HuH-7.5 (cell line): ENCODE measurements around the gene BBS1.

Experiments
- DNase-seq: peaks from one replicate; pipeline ENCODE4 v3.0.0; 2011; ENCODE audit warnings: low spot score

The BBS1 gene

DNA sequence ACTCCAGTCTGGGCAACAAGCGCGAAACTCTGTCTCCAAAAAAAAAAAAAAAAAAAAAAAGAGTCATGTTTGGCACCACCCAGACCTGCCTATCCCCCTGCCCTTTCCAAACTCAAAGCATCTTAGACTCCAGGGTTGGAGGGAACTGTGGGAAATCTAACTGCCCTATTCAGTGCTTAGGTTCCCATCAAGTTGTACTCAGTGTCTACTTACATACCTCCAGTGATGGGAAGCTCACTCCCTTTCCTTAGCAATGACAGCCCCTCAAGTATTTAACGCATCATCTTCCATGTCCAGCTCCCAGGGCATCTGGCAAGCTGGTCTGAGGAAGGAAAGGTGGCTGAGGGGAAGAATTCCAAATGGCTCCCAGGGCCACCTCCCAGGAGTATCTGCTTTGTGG is 39.3 kb downstream of the BBS1 start:
- no peak for DNase-seq

DNA sequence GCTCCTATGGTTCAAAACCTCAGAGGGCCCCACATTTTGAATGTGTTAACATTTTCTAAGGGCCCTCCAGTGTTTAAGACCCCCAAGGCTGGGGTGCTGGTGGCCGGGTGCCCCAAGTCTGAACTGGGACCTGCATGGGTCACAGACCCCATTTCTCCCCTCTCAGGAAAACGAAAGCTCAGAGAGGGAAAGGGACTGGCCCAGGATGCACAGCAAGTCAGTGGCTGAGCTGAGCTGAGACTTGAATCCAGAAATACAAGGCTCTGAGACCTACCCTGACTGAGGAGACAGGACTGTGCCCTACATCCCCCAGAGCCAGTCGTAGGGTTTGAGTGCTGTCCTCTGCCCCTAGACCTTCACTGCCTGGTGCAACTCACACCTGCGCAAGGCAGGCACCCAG is 40.5 kb downstream of the BBS1 start:
- peak; percentile 46 for DNase-seq

DNA sequence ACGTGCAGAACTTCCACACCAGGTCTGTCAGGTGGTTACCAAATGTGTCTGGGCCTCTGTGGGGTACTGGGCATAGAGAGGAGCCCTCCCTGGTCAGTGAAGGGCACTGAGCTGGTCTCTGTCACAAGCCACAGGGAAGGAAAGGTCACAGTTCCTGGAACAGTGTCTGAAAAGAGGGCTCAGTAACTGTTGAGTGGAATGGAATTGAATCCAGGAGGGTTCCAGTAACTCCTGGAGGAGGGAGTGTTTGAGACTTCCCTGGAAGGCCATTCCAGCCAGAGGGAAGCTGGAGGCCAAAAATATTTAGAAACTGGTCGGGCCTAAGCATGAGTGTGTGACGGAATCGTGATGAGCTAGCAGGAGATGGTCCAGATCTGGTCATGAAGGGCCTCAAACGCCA is 44.2 kb downstream of the BBS1 start:
- peak; percentile 64 for DNase-seq

DNA sequence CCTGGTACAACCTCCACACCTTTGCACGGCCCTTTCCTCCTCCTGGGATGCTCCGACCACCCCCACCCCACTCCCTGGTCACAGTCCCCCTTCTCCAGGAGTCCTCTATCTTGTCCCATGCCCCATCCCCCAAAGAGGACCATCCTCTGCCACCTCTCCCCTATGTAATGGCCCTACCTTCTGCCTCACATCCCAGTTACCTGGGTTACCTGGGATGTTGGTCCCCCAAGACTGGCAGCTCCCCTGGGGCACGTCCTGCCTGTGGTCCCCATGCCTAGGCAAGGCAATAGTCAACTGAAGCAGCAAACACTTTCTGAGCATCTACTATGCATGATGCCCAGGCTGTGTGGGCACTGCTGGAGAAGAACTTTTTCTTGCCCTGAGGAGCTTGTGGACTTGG is 45.0 kb downstream of the BBS1 start:
- peak; percentile 58 for DNase-seq

DNA sequence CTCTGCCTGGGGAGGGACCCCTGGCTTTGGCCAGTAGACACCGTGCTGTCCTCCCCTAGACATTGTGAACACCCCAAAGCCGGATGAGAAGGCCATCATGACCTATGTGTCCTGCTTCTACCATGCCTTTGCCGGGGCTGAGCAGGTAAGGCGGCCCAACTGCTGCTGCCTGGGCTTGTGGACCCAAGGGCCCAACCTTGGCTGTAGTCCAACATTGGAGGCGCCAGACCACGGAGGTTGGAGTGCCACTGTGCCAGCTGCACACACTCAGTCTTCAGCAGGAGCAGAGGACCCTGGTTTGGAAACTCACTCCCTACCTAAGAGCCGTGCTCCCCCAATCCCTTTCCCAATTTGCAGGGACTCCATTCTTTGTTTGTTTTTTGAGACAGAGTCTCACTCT is 45.7 kb downstream of the BBS1 start:
- no peak for DNase-seq

DNA sequence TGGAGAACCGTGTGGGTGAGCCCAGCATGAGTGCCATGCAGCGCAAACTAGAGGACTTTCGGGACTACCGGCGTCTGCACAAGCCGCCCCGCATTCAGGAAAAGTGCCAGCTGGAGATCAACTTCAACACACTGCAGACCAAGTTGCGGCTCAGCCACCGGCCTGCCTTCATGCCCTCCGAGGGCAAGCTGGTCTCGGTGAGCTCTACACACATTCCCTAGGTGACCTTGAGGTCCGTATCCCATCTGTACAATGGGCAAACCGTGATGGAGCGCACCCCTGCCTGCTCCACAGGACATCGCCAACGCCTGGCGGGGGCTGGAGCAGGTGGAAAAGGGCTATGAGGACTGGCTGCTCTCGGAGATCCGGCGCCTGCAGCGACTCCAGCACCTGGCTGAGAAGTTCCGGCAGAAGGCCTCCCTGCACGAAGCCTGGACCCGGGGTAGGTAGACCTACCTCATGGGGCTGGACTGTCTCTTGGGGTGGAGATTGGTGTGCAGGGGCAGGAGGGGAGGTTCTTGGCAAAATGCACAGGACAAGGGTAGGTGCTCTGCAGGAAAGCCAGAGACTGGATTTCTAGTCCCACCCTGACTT is 47.4 kb downstream of the BBS1 start:
- DNase-seq = peak; percentile 63

DNA sequence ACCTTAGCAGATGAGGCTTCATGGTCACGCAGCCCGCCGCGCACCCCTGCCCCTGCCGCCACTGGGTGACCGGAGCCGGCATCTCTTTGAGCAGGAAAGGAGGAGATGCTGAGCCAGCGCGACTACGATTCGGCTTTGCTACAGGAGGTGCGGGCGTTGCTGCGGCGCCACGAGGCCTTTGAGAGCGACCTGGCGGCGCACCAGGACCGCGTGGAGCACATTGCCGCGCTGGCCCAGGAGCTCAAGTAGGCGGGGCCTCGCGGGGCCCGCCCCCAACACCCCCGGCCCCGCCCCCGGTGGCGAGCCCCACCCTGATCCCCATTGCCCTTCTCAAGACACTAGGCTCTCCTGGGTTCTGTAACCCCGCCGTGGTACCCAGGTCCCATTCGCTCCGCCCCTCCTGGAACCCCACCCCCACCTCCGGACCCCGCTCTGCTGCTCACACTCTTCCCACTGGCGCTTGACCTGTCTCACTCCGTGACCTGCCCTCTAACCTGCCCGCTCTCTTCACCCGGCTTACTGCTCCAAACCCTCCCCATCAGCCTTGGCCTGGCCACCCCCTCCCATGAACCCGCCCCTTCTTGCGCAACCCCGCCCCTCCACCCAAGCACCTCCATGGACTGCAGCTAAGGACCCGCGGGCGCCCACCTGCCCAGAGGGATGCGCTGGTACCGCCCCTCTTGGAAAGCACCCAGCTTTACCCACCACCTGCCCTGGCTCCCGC is 48.9 kb downstream of the BBS1 start:
- DNase-seq = peak; percentile 73

DNA sequence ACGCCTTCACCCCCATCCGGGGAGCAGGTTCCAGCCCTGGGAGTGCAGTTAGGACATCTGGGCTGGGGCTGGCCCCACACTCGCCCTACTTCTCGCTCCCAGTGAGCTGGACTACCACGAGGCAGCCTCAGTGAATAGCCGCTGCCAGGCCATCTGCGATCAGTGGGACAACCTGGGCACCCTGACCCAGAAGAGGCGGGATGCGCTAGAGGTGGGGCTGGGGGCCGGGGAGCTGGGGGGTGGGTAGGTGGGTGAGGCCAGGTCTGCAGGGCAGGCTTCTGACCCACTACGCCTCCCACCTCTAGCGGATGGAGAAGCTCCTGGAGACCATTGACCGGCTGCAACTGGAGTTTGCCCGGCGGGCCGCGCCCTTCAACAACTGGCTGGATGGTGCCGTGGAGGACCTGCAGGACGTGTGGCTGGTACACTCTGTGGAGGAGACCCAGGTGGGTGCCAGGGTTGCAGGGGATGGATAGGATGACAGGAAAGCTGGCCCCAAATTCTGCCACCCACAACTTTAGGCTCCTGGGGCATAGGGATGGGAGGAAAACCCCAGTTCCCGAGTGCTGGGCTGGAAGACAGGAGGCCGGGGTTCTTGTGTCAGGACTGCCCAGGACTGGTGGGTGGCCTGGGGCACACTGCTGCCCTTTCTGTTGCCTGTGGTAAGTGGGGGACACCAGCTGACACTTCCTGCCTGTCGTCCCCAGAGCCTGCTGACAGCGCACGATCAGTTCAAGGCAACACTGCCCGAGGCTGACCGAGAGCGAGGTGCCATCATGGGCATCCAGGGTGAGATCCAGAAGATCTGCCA is 49.6 kb downstream of the BBS1 start:
- DNase-seq = peak; percentile 64

DNA sequence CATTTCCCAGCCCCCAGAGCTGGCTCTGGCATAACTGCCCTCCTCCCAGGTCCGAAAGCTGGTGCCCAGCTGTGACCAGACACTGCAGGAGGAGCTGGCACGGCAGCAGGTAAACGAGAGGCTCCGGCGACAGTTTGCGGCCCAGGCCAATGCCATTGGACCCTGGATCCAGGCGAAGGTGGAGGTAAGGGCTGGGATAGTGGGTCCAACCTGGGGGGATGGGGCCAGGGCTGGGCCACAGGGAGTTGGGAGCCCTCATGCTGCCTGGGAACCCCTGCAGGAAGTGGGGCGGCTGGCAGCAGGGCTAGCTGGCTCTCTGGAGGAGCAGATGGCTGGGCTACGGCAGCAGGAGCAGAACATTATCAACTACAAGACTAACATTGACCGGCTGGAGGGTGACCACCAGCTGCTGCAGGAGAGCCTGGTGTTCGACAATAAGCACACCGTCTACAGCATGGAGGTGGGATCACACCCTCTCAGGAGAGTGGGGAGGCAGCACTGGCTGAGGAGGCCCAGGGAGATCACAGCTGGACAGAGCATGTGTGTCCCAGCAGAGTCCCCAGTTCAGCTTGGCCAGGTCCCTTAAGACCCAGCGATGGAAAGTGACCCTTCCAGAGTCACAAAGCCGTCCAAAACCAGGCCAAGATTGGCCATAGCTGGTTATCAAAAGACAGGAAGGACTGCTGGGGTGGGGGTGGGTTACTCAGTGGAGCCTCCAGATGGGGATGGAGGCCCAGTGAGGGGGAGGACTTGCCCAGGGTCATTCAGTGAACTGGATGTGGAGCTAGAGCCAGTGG is 50.9 kb downstream of the BBS1 start:
- peak; percentile 64 for DNase-seq

DNA sequence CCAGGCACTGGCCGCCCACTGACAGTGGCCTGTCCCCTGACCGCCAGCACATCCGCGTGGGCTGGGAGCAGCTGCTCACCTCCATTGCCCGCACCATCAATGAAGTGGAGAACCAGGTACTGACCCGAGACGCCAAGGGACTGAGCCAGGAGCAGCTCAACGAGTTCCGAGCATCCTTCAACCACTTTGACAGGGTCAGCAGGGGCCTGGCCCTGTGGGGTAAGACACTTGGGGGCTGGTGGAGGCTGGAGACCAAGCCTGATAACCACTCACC is 51.5 kb downstream of the BBS1 start:
- no peak for DNase-seq

DNA sequence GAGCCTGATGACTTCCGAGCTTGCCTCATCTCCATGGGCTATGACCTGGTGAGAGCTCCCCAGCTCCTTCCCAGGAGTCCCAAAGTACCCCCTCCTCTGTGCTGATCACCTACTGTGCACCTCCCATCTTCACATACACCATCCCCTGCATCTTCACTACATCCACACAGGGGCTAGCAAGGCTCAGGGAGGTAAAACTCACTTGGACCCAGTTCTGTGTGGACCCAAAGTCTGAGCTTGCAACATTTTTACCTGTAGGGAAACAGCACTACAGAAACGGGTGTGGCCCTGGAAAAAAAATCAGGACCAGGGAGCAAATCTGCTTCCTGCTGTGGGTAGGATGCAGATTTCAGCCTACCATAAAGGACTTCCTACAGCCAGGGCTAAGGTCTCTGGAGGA is 51.8 kb downstream of the BBS1 start:
- DNase-seq = peak; percentile 58

DNA sequence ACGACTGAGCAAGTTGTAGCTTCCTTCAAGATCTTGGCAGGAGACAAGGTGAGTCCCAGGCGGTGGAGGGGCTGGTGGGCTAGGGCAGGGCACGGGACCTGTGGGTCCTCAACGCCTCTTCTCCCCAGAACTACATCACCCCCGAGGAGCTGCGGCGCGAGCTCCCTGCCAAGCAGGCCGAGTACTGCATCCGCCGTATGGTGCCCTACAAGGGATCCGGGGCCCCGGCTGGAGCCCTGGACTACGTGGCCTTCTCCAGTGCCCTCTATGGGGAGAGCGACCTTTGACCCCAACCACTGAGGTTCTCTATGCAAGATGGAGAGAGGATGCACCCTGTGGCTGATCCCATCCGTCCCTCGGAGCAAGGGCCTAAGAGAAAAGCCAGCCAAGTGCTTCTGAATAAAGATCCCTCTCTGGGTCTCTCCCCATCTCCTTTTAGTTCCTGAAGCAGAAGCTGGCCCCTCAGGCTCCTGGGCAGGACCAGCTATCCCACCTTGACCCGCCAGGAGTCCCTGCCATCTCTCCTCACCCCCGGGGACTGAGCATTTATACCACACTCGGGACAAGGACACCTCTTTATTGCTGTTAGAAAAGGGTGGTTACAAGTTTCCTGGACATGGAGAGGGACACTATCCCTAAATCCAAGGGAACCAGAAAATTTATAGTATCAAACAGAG is 52.6 kb downstream of the BBS1 start:
- DNase-seq = peak; percentile 69

DNA sequence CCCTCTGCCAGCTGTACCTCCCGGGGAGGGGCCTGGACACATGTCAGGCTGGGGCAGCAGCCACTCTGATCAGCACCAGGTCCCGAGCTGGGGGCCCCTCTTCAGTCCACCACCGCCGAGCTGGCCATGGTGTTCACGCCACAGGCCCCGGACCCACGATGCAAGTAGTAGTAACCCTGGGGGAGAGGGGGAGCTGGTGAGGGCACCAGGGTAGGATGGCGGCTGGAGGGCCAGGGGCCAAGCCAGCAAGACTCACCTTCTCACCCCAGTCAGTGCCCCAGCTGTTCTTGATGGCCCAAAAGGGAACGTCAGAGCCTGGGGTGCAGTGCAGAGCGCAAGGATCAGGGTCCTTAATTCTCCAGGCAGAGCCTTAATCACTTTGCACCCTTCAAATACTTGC is 53.4 kb downstream of the BBS1 start:
- no peak for DNase-seq

DNA sequence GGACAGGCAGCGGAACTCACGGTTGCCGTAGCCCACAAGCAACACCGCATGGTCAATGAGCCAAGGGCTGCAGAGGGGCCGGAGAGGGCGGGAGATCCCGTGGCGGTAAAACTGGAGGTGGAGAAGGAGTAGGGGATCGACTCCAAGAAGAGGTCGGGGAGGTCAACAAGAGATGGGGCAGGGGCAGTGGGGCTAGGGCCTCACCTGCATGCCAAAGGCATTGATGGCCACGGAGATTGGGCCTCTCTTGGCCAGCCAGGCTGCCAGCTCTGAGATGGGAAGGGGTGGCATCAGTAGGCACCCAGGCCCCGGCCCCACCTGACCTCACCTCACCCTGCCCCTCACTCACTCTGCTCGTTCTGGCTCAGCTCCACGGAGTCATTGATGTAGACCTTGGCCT is 54.1 kb downstream of the BBS1 start:
- no peak for DNase-seq

DNA sequence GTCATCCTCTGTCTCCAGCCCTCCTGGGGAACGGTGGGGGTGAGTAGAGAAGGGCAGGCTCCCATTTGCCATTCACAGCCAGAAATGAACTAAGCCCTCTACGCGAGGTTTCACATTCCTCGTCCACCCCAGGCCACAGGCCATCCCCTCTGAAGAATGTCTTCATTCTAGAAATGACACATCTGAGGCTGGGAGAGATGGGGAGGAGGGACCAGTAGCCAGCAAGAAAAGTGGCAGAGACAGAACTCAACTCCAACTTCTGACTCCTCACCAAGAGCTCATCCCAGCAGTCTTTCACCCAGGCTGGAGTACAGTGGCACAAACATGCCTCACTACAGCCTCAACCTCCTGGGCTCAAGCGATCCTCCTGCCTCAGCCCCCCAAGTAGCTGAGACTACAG is 54.5 kb downstream of the BBS1 start:
- DNase-seq = no peak

DNA sequence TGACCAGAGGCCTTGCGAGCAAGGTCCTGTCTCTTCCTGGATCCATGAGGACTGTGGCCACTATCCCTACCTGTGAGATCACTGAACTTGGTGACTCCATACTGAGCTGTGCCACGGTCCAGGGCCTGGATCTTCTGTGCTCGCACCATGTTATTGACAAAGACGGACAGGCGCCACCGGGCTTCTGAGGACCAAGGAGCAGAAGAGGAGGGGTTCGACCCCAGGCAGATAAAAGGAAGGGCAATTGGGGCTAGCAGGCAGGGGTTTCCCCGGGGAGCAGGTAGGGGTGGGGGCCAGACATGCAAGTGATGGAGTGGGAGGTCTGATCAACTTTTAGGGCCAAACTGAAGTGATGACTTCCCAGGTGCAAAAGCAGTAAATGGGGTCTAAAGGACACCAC is 55.8 kb downstream of the BBS1 start:
- no peak for DNase-seq

DNA sequence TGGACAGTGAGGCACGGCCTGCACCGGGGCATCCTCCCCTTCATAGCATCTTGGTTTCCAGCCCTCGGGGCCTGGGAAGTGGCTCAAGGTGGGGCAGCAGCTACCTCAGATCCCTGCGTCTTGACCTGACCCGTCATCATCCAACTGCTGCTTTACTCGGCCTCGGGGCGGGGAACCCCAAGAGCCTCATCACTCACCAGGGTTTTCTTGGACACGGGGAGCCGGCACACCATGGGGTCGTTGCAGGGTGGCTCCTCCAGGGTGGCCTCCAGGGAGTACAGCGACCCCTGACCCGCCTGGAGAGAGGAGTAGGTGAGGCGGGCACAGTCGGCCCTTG is 57.3 kb downstream of the BBS1 start:
- DNase-seq = no peak

DNA sequence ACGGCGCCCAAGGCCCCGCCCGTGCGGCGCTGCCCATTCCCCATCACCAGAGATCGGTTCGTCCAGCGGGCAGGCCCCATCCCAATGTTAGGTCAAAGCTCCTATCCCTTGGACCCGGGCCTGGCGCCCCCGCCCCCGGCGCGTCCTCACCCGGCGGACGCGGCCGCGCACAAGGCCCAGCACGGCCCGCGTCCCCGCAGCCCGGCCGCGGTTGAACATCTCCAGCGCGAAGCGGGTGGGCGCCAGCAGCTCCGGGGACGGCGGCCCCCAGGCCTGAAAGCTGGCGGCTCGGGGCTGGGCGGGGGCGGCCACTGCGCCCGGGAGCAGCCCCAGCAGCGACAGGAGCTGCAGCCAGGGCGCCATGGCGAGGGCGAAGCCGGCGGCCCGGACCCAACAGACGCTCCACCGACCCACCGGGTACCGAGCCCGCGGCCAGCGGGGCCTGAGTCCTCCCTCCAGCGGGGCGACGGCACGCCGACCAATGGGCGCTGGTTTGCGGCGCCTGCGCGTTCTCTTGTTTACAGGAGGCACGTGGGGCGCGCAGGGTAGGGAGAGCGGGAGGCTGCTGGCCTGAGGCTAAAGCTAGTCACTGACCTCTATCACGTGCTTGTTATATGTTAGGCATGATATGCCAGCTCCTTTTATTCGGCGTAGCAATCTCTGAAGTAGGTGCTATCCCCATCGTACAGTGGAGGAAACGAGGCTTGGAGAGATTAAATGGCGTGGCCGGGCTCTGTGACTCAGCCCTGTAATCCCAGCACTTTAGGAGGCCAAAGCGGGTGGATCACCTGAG is 57.9 kb downstream of the BBS1 start, which contains the start of gene CTSF:
CTSF (minus strand) TSS at position 483 of the 793 bp plus-strand sequence; CDS start at position 363, 120 bp downstream.
- DNase-seq = peak; percentile 100

DNA sequence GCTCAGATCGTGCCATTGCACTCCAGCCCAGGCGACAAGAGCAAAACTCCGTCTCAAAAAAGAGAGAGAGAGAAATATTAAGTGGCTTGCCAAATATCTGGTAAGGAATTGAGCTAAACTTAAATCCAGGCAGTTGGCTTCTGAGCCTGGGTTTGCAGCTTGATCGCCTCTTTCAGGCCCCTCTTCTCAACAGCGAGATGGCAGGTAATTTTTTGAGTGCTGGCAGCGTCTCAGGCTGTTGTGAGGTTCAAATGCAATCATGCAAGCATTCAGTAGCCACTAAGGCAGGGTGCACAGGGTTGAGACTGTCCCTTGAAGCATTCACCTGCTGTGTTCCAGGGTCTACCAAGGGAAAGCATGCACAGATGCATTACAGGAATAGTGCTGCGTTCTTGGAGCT is 58.6 kb downstream of the BBS1 start:
- no peak for DNase-seq

DNA sequence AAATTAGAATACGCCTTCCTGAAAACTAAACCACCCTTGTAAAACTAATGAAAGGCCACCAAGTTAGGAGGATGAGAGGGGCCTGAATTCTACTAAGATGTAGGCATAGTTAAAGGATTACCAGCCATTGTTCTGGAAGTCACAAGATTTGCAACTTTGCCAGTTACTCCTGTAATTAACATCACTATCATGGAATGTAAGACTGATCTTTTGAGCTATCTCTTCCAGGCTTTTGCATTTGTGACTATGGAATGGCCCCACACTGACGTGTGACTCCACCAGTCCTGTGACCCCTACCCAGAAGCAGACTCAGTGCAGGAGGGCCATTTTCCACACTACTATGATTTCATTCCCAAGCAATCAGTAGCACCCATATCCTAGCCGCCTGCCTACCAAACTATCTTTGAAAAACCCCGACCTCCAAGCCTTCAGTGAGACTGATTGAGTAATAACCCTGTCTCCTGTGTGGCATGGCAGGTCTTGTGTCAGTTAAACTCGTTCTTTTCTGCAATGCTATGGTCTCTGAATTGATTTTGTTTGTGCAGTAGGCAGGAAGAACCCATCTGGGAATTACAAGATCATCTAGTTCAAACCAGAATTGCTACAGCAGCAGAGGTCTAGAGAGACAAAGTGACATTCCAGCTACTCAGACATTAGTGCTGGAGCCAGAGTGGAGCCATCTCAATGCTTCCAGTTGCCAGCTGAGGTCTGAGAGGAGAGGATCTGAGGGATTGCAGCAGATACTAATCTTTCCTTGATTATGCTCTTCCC is 59.8 kb downstream of the BBS1 start:
- DNase-seq = no peak

DNA sequence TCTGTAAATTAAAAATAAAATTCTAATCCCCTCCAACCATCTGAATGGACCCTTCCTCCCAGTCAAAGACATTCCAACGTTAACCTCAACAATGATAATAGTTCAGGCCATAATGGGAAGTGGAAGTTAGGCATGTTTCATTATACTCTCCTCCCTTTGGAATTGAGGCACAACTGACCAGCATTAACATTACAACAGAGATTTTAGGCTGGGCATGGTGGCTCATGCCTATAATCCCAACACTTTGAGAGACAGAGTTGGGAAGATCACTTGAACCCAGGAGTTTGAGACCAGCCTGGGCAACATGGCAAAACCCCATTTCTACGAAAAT is 60.4 kb downstream of the BBS1 start:
- no peak for DNase-seq
